GM12878 (cell line): ENCODE measurements around the gene RNASE13. TPM values are rescaled to one million over a fixed set of nuclear protein-coding genes. Genes with fewer than 3 reads are reported as not detected.
"Not testable (repeated sequence)": the region's sequence is repeated elsewhere in the genome, so short reads cannot be mapped to it uniquely, and the experiment has no call there.

ENCODE experiments used
- ATAC-seq: fragments of 200-7000 bp; cut with Tn5 transposase; 3 replicates; pipeline ENCODE4 v1.9.1; 2020; ENCODE audit warnings: mild to moderate bottlenecking, moderate library complexity
- BruUV-seq: library from RNA; stranded (reverse); fragments of 400-500 nt; replicated peaks from 2 replicates; lab custom pipeline; 2021; lab: Mats Ljungman, UMichigan
- CTCF ChIA-PET: fragments of 300-600 bp; sonication (Branson Sonifier 250); formaldehyde crosslinking; extraction: SDS; loops from one replicate; lab custom pipeline; 2021; ENCODE audit warnings: inconsistent platforms; lab: Yijun Ruan, JAX
- POLR2A ChIA-PET: fragments of 350-600 bp; formaldehyde crosslinking; extraction: SDS; loops from one replicate; lab custom pipeline; 2021; ENCODE audit warnings: inconsistent platforms; lab: Charles Lee
- RAD21 ChIA-PET: fragments of 300-600 bp; sonication (Branson Sonifier 250); formaldehyde crosslinking; loops from one replicate; lab custom pipeline; 2023; ENCODE audit warnings: antibody characterized with exemption; ENCODE audit not compliant: unreplicated experiment; lab: Charles Lee
- SMC1A ChIA-PET: fragments of 300-600 bp; sonication (Branson Sonifier 250); formaldehyde crosslinking; loops from one replicate; lab custom pipeline; 2023; ENCODE audit not compliant: unreplicated experiment, uncharacterized antibody; lab: Charles Lee
- DNase-seq: peaks from one replicate; pipeline ENCODE4 v3.0.0-alpha.2; 2011; ENCODE audit warnings: low read depth, low spot score
- FAIRE-seq: peaks from 3 replicates; lab custom pipeline; 2011; peaks lifted over from hg19 to GRCh38; lab: Jason Lieb, UNC
- H2AFZ ChIP-seq: 2 replicates; pipeline ENCODE4 v1.6.0; 2011; ENCODE audit warnings: low read depth, low read length, control low read depth; ENCODE audit not compliant: control insufficient read depth
- H3K27ac ChIP-seq: 2 replicates; pipeline ENCODE4 v1.5.1; 2011; ENCODE audit warnings: control low read depth; ENCODE audit not compliant: control insufficient read depth, insufficient read depth
- H3K27me3 ChIP-seq, 2 experiments: replicated peaks in 1 of 2; 2 replicates each; pipeline versions ENCODE4 v1.6.0 to v1.6.1; 2011; ENCODE audit warnings: low read length in 1 of 2; ENCODE audit not compliant: control insufficient read depth in 2 of 2, insufficient read depth in 2 of 2
- H3K36me3 ChIP-seq, 2 experiments: 2 replicates each; pipeline ENCODE4 v1.5.1; 2011; ENCODE audit warnings: low read length in 1 of 2; ENCODE audit not compliant: control insufficient read depth in 2 of 2, insufficient read depth in 2 of 2
- H3K4me1 ChIP-seq: 2 replicates; pipeline ENCODE4 v1.6.1; 2011; ENCODE audit warnings: mild to moderate bottlenecking, low read length, moderate library complexity, mixed read lengths; ENCODE audit not compliant: control insufficient read depth, insufficient read depth
- H3K4me2 ChIP-seq: 2 replicates; pipeline ENCODE4 v1.6.0; 2011; ENCODE audit warnings: control low read depth; ENCODE audit not compliant: control insufficient read depth, insufficient read depth
- H3K4me3 ChIP-seq: fragments of 200-600 bp; sonication (generic); 2 replicates; pipeline ENCODE4 v1.5.1; 2016
- H3K79me2 ChIP-seq: 2 replicates; pipeline ENCODE4 v1.6.0; 2011; ENCODE audit warnings: low read length; ENCODE audit not compliant: control insufficient read depth, insufficient read depth
- H3K9ac ChIP-seq: 2 replicates; pipeline ENCODE4 v1.8.0; 2011; ENCODE audit warnings: low read length, control low read depth, mixed read lengths; ENCODE audit not compliant: control insufficient read depth, insufficient read depth
- H3K9me3 ChIP-seq: replicated peaks from 3 replicates; pipeline ENCODE4 v1.5.1; 2011; ENCODE audit warnings: mild to moderate bottlenecking, low read length; ENCODE audit not compliant: control insufficient read depth, insufficient read depth
- H4K20me1 ChIP-seq: 2 replicates; pipeline ENCODE4 v1.6.0; 2011; ENCODE audit not compliant: control insufficient read depth, insufficient read depth
- BCL3 ChIP-seq: IDR thresholded peaks from 2 replicates; pipeline ENCODE4 v1.6.1; 2011; ENCODE audit warnings: borderline replicate concordance, low read depth, mild to moderate bottlenecking, moderate library complexity, low read length; ENCODE audit not compliant: insufficient read depth, poor library complexity, severe bottlenecking
- PKNOX1 ChIP-seq: fragments of 450-650 bp; IDR thresholded peaks from 2 replicates; pipeline ENCODE4 v1.6.1; 2016; ENCODE audit warnings: mild to moderate bottlenecking
- WGBS: methylation state at CpG from one replicate; pipeline ENCODE4 v1.1.6; 2016; ENCODE audit warnings: low lambda C conversion rate; ENCODE audit not compliant: insufficient replicate concordance, insufficient coverage; ENCODE audit errors: missing lambda C conversion rate; 5-methylcytosine and 5-hydroxymethylcytosine counted together
- in situ Hi-C: fragments of 300-500 bp; cut with MboI; formaldehyde crosslinking; loops from 9 replicates; pipeline ENCODE4 v1.14.3; 2018; ENCODE audit warnings: mixed read lengths
- intact Hi-C: fragments of 100-400 bp; cut with micrococcal nuclease; formaldehyde crosslinking; loops from one replicate; pipeline ENCODE4 v1.14.2; 2022; ENCODE audit not compliant: unreplicated experiment
- polyA plus RNA-seq, 11 experiments: library from polyadenylated mRNA; depleted of rRNA in 4 of 11; unstranded in 6 of 11; stranded (reverse) in 5 of 11; fragments of >200 nt; fragmentation: Nextera tagmentation in 4 of 11; fragmentation: Illumina TruSeq in 1 of 11; extraction: Ambion mirVana in 4 of 11; extraction: Trizol in 1 of 11; gene quantifications; 1 replicate in 1 of 11; 2 replicates in 10 of 11; pipeline versions ENCODE4 v1.2.1 to v1.2.3, GENCODE V29; 2011 to 2016; ENCODE audit warnings: inconsistent platforms in 2 of 11, missing spikeins in 2 of 11, low read depth in 1 of 11
- total RNA-seq, 4 experiments: library from RNA; depleted of rRNA in 3 of 4; stranded (reverse); fragments of >200 nt in 3 of 4; fragmentation: Illumina TruSeq in 1 of 4; extraction: Trizol in 1 of 4; gene quantifications; 2 replicates each; pipeline versions ENCODE4 v1.2.1 to v1.2.3, GENCODE V29; 2013 to 2021

Gene RNASE13
- total and polyA plus RNA-seq, 10 of the 15 experiments (the other 5 are each of a cell fraction or from before 2014, with no cell fraction given), result not detected

- no peak for TF ChIP-seq PKNOX1
- no peak for TF ChIP-seq BCL3
Observed at GRCh38 chr14:21041676-21042433, 7.2 kb upstream of the RNASE13 start, which contains the start of gene RNASE7 (continued).

GRCh38 chr14:21040941-21041340, 6.3 kb upstream of the RNASE13 start:
- intact Hi-C loops, result loop anchor here (1.0 kb wide), 1 partner anchor 27 kb away; no protein-coding TSS in a partner anchor
- RAD21 ChIA-PET, result interaction anchor here (0.6 to 3.5 kb wide), 5 partner anchors 26 to 51 kb away, joined by 3 to 24 read pairs (median 4); no protein-coding TSS in a partner anchor
- SMC1A ChIA-PET, result interaction anchor here (1.8 to 3.8 kb wide), 2 partner anchors 26 to 53 kb away, joined by 4 to 36 read pairs; no protein-coding TSS in a partner anchor
- DNase-seq, H2AFZ ChIP-seq, H3K4me1 ChIP-seq, H3K9me3 ChIP-seq, H3K4me2 ChIP-seq, H3K36me3 ChIP-seq, ATAC-seq, H3K27ac ChIP-seq, H3K9ac ChIP-seq, in situ Hi-C loops, H3K79me2 ChIP-seq, FAIRE-seq, BruUV-seq, H4K20me1 ChIP-seq, H3K4me3 ChIP-seq: not testable (repeated sequence)
- POLR2A ChIA-PET, result interaction anchor here (0.8 kb wide), 1 partner anchor 27 kb away, joined by 3 read pairs; no protein-coding TSS in a partner anchor
- CTCF ChIA-PET, result interaction anchor here (0.8 to 4.3 kb wide), 10 partner anchors 10 to 70 kb away, joined by 3 to 57 read pairs (median 4); no protein-coding TSS in a partner anchor
- peaks cover 0 to 11% of the 10 kb centered on the region in 2 experiments; a peak in 3 of 4 replicates for H3K27me3 ChIP-seq
- 26% methylated on average over 3 of the region's 3 CpGs for WGBS
